Gastroesophageal sphincter (tissue), 4 donors: ENCODE measurements around the gene CFAP58. TPM values are rescaled to one million over a fixed set of nuclear protein-coding genes. Genes with fewer than 3 reads are reported as not detected.

Experiments
- ATAC-seq: fragments of 150-250 bp; one replicate; pipeline ENCODE4 v1.9.1; 2016; ENCODE audit warnings: mild to moderate bottlenecking, moderate library complexity
- H3K27ac ChIP-seq, 4 donors: fragments of 200-600 bp; sonication (generic) in 3 of 4; 1 replicate in 3 of 4; 2 replicates in 1 of 4; pipeline ENCODE4 v1.5.1; 2016 to 2019
- H3K27me3 ChIP-seq: fragments of 200-600 bp; sonication (generic); one replicate; pipeline ENCODE4 v1.5.1; 2019
- H3K36me3 ChIP-seq, 2 donors: fragments of 200-600 bp; sonication (generic); one replicate each; pipeline ENCODE4 v1.5.1; 2019; ENCODE audit warnings: control low read depth in 1 of 2
- H3K4me1 ChIP-seq, 3 donors: fragments of 200-600 bp; sonication (generic); 1 replicate in 2 of 3; 2 replicates in 1 of 3; pipeline ENCODE4 v1.5.1; 2016 to 2019; ENCODE audit warnings: control low read depth in 2 of 3
- H3K4me3 ChIP-seq, 2 donors: fragments of 200-600 bp; sonication (generic); one replicate each; pipeline ENCODE4 v1.5.1; 2019; ENCODE audit warnings: mild to moderate bottlenecking in 1 of 2, moderate library complexity in 1 of 2
- H3K9me3 ChIP-seq, 3 donors: fragments of 200-600 bp; sonication (generic); one replicate each; pipeline ENCODE4 v1.5.1; 2017 to 2019; ENCODE audit warnings: control low read depth in 2 of 3
- EP300 ChIP-seq: sonication (generic); formaldehyde crosslinking; IDR thresholded peaks from one replicate; pipeline ENCODE4 v1.6.1; 2017; ENCODE audit warnings: antibody characterized with exemption, mild to moderate bottlenecking
- POLR2A ChIP-seq, 2 donors: fragments of 450-650 bp; IDR thresholded peaks; one replicate each; pipeline ENCODE4 v1.6.1; 2017; ENCODE audit warnings: antibody characterized with exemption in 2 of 2, mild to moderate bottlenecking in 2 of 2, moderate library complexity in 1 of 2
- POLR2AphosphoS5 ChIP-seq: sonication (generic); formaldehyde crosslinking; IDR thresholded peaks from one replicate; pipeline ENCODE4 v1.6.1; 2017; ENCODE audit warnings: antibody characterized with exemption
- WGBS, 2 donors: methylation state at CpG; one replicate each; pipeline ENCODE4 v1.1.5; 2018; ENCODE audit warnings: low coverage in 1 of 2; 5-methylcytosine and 5-hydroxymethylcytosine counted together
- total RNA-seq, 4 donors: library from RNA; depleted of rRNA; stranded (reverse); fragments of >200 nt; gene quantifications; one replicate each; pipeline ENCODE4 v1.1.0, GENCODE V29; 2016
- TF ChIP-seq, protein P1 (sequence below), 4 experiments: fragments of 200-600 bp in 2 of 4; fragments of 450-650 bp in 2 of 4; sonication (generic) in 1 of 4; IDR thresholded peaks; one replicate each; pipeline ENCODE4 v1.5.1; 2017 to 2019; ENCODE audit warnings: antibody characterized with exemption in 4 of 4, mild to moderate bottlenecking in 2 of 4, moderate library complexity in 2 of 4

Gene CFAP58
- total RNA-seq, 4 donors from 2014 or later: 0.27 to 1.6 (median 1.3) TPM

DNA sequence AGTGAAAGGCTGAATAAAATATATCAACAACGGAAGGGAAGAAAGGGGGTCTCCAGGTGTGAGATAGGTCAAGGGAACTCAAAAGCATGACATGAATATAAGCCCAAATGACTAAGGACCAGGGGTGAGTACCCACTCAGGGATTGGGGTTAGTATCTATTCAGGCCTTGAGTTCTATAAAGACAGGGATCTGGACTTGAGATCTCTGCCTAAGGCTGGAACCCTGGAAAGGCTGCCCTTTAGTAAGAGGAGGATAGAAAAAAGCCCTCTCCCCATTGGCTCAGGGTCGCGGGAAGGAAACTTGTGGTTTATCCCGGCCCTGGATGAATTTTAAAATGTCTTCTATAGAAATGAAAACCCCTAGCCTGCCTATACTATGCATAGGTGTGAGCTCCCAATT is 13.0 kb upstream of the CFAP58 start:
- ATAC-seq: no peak
- H3K9me3 ChIP-seq: no peaks in the 10 kb centered on the region
- no peaks in the 10 kb centered on the region for H3K27me3 ChIP-seq
- 82 to 89% methylated on average over 4 of the region's 4 CpGs for WGBS, 2 donors
- TF ChIP-seq, protein P1, sequence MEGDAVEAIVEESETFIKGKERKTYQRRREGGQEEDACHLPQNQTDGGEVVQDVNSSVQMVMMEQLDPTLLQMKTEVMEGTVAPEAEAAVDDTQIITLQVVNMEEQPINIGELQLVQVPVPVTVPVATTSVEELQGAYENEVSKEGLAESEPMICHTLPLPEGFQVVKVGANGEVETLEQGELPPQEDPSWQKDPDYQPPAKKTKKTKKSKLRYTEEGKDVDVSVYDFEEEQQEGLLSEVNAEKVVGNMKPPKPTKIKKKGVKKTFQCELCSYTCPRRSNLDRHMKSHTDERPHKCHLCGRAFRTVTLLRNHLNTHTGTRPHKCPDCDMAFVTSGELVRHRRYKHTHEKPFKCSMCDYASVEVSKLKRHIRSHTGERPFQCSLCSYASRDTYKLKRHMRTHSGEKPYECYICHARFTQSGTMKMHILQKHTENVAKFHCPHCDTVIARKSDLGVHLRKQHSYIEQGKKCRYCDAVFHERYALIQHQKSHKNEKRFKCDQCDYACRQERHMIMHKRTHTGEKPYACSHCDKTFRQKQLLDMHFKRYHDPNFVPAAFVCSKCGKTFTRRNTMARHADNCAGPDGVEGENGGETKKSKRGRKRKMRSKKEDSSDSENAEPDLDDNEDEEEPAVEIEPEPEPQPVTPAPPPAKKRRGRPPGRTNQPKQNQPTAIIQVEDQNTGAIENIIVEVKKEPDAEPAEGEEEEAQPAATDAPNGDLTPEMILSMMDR (IDR thresholded peaks at IDR 0.05): no peak
- TF ChIP-seq POLR2A (IDR thresholded peaks at IDR 0.05): no peak
- TF ChIP-seq POLR2AphosphoS5: no peak
- TF ChIP-seq EP300: no peak
- no peaks in the 10 kb centered on the region for H3K36me3 ChIP-seq
- no peak overlapping the region for H3K4me3 ChIP-seq
- H3K27ac ChIP-seq: peak overlapping the region; percentile 97 to 100 (median 99)
- H3K4me1 ChIP-seq: peaks cover 11 to 30% (median 11%) of the 10 kb centered on the region in 3 donors

DNA sequence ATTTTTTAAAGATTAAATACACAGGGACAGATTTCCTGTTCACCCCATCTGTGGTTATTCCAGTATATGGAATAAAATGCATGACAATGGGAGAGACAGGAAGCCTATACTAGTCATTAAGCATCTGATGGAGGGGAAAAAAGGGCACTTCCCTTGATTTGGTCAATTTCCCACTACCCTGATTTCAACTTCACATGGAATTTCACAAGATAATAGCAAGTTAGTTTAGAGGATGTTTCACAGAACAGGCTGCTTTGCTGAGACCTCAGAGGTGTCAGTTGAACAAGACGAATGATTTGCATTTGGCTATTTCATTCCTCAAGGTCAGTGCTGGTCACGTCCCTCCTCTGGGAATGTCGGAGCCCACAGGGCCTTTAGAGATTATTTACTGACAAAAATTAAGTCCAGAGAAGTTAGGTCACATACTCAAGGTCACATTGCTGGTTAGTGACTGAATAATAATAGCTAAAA is 10.7 kb upstream of the CFAP58 start:
- Histone ChIP-seq H3K36me3 (no peaks in the 10 kb centered on the region), H3K27me3 (no peaks in the 10 kb centered on the region), H3K4me3 (no peak overlapping the region), H3K9me3 (no peaks in the 10 kb centered on the region), H3K27ac (peak overlapping the region in 3 of 4 donors; percentile 35 to 66 (median 58)), H3K4me1 (peaks cover 6 to 14% (median 6%) of the 10 kb centered on the region in 3 donors)
- no peak for ATAC-seq
- TF ChIP-seq EP300 (no peak), POLR2A (IDR thresholded peaks at IDR 0.05) (no peak)
- TF ChIP-seq, protein P1 (IDR thresholded peaks at IDR 0.05): no peak
- WGBS, 2 donors: 23 to 51% methylated on average over 2 to 3 of the region's 3 CpGs

DNA sequence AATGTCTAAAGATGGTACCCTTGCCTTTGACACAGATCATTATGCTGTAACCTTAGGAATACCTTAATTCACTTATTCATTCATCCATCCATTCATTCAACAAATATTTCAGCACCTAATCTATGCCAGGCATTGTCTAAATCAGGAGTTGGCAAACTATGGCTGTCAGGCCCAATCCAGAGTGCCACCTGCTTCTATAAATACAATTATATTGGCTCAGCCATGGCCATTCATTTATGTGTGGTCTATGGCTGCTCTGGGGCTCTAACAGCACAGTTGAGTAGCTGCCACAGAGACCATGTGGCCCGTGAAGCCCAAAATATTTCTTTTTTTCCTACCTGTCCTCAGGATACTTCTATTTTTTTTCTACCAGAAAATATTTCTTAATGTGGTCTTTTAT is 9.4 kb upstream of the CFAP58 start:
- TF ChIP-seq POLR2AphosphoS5: no peak
- peaks cover 6 to 16% (median 6%) of the 10 kb centered on the region in 3 donors for H3K4me1 ChIP-seq
- H3K27ac ChIP-seq: no peak overlapping the region
- no peak for ATAC-seq
- 61 to 85% methylated on average over 1 of the region's 1 CpG for WGBS, 2 donors
- H3K36me3 ChIP-seq: no peaks in the 10 kb centered on the region
- no peaks in the 10 kb centered on the region for H3K9me3 ChIP-seq
- no peaks in the 10 kb centered on the region for H3K27me3 ChIP-seq
- no peak overlapping the region for H3K4me3 ChIP-seq

DNA sequence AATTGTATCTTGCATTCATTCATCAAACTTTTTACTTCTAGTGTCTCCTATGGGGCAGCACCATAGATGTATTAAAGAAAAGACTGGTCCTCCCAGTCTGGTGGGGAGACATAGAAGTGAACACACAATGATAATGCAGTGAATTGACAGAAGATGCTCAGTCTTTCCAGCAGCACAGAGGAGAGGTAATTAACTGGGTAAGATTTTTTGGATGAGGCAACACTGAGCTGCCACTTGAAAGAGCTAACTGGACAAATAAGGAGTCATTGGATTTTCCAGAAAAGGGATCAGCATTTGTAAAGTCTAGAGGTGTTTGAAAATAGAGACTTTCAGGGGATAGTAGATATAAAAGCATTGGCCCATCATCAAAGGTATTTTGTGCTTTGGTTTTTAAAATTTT is 8.1 kb upstream of the CFAP58 start:
- H3K9me3 ChIP-seq: no peaks in the 10 kb centered on the region
- no peak for ATAC-seq
- no peak overlapping the region for H3K4me3 ChIP-seq
- H3K36me3 ChIP-seq: no peaks in the 10 kb centered on the region
- H3K27me3 ChIP-seq: no peaks in the 10 kb centered on the region
- H3K4me1 ChIP-seq: peaks cover 0 to 17% (median 0%) of the 10 kb centered on the region in 3 donors
- H3K27ac ChIP-seq: no peak overlapping the region
- no peak for TF ChIP-seq EP300
- TF ChIP-seq POLR2AphosphoS5: no peak
- TF ChIP-seq POLR2A (IDR thresholded peaks at IDR 0.05): no peak
- TF ChIP-seq, protein P1 (IDR thresholded peaks at IDR 0.05): no peak

DNA sequence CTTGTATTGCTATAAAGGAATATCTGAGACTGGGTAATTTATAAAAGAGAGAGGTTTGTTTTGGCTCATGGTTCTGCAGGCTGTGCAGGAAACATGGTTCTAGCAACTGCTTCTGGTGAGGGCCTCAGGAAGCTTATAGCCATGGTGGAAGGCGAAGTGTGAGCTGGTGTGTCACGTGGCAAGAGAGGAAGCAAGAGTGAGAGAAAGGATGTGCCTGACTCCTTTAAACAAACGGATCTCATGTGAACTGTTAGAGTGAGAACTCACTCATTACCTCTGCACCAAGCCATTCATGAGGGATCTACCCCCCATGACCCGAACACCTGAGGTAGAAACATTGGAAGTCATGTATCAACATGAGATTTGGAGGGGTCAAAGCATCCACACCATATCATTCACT is 7.7 kb upstream of the CFAP58 start:
- no peak for ATAC-seq
- no peaks in the 10 kb centered on the region for H3K9me3 ChIP-seq
- no peaks in the 10 kb centered on the region for H3K27me3 ChIP-seq
- no peak overlapping the region for H3K4me3 ChIP-seq
- H3K36me3 ChIP-seq: no peaks in the 10 kb centered on the region
- WGBS, 2 donors: 57% methylated on average over 4 of the region's 4 CpGs; no CpG with 5 or more reads in 1 of the 2 donors
- H3K27ac ChIP-seq: no peak overlapping the region
- H3K4me1 ChIP-seq: peaks cover 0 to 16% (median 0%) of the 10 kb centered on the region in 3 donors
- TF ChIP-seq EP300: no peak
- TF ChIP-seq POLR2A (IDR thresholded peaks at IDR 0.05): no peak
- TF ChIP-seq POLR2AphosphoS5: no peak
- TF ChIP-seq, protein P1 (IDR thresholded peaks at IDR 0.05): no peak
